Endothelial cell of umbilical vein (primary cell): ENCODE data around the gene ALKBH5.

ENCODE experiments used
- CTCF ChIP-seq, 2 donors: IDR thresholded peaks; 1 replicate in 1 of 2; 2 replicates in 1 of 2; pipeline ENCODE4 v1.5.1; 2011; ENCODE audit warnings: low read length in 2 of 2, mild to moderate bottlenecking in 2 of 2, moderate library complexity in 2 of 2, control low read depth in 1 of 2, inconsistent platforms in 1 of 2, low read depth in 1 of 2; ENCODE audit not compliant: insufficient read depth in 1 of 2; ENCODE audit errors: extremely low read depth in 1 of 2
- FOS ChIP-seq: IDR thresholded peaks from 2 replicates; pipeline ENCODE4 v1.6.1; 2011; ENCODE audit warnings: mild to moderate bottlenecking, low read length, moderate library complexity, borderline replicate concordance; ENCODE audit not compliant: insufficient read depth
- JUN ChIP-seq: IDR thresholded peaks from 2 replicates; pipeline ENCODE4 v1.6.1; 2011; ENCODE audit warnings: borderline replicate concordance, low read depth; ENCODE audit not compliant: insufficient read length, insufficient read depth
- MYC ChIP-seq: IDR thresholded peaks from one replicate; pipeline ENCODE4 v1.6.1; 2011; ENCODE audit warnings: mild to moderate bottlenecking, low read depth, low read length

GRCh38 chr17:18233803-18234518 lies 50.3 kb downstream of the ALKBH5 start:
- no peak for TF ChIP-seq CTCF (IDR thresholded peaks at IDR 0.05; ENCODE audit: extremely low read depth in 1 of 2, insufficient read depth in 1 of 2, low read depth in 1 of 2, low read length in 2 of 2)
- no peak for TF ChIP-seq JUN
- TF ChIP-seq MYC, result no peak
- no peak for TF ChIP-seq FOS
